NAMALWA (cell line): Measurements from ENCODE around the gene FGGY.
A peak's percentile ranks its signal among the peaks of the same experiment; 100 is the strongest.
"Not testable (repeated sequence)": the region's sequence is repeated elsewhere in the genome, so short reads cannot be mapped to it uniquely, and the experiment has no call there.

Source experiments
- DNase-seq: peaks from one replicate; pipeline ENCODE4 v3.0.0-alpha.2; 2015; ENCODE audit warnings: low spot score

The FGGY gene

DNA sequence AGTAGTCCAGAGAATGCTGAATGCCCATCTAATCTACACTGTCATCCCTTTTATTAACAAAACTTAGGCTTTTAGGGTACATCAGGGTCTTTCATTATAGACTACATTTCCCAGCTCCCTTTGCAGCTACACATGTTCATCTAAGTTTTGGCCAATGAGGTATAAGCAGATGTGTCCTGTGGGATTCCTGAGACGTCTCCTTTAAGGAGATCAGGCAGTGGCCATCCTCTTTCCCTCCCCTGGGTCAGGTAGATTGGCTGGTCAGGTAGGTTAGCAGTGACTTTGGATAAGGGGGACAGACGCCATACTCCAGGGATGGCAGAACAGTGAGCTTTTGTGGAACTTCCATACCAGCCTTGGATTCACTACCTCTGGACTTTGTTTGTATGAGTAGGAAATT lies 188.3 kb downstream of the FGGY start:
- no peak for DNase-seq

DNA sequence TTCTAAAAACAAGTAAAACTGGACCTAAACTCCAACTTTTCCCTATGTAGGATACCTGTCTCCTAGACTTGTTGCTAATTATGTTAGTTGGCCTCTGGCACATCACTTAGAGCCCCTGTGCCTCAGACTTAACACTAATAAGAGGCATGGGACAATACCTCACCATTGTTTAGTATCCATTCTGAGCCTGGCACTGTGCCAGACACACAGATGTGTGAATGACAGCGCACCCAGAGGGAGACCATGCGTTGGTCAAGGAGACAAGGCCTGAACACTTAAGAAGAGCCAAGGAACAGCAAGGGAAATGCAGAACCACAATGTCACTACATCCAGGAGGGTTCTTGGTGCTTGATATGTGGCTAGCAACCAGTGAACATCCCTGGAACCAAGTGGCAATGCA lies 189.1 kb downstream of the FGGY start:
- DNase-seq = no peak

DNA sequence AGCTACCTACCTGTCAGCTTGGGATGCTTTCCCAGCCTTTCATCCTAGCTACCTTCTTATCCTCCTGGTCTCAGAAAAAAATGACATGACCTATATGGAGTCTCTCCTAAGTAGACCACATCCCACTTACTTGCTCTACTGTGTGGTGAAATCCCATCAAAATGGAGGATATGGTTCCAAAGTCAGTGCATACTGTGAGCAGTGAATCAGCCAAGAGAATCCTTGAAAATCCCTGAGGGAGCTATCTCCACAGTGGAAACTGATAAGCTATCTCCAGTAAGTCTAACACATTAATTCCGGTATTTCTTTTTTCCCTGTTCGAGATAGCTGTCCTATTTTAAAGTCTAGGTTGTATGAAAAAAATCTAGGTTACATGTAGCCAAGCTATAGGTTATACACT lies 189.7 kb downstream of the FGGY start:
- DNase-seq = no peak

GRCh38 chr1:59487335-59488031 lies 190.6 kb downstream of the FGGY start:
- no peak for DNase-seq

- DNase-seq = no peak
These were observed 195.6 kb downstream of the FGGY start for GRCh38 chr1:59492500-59492899.

DNA sequence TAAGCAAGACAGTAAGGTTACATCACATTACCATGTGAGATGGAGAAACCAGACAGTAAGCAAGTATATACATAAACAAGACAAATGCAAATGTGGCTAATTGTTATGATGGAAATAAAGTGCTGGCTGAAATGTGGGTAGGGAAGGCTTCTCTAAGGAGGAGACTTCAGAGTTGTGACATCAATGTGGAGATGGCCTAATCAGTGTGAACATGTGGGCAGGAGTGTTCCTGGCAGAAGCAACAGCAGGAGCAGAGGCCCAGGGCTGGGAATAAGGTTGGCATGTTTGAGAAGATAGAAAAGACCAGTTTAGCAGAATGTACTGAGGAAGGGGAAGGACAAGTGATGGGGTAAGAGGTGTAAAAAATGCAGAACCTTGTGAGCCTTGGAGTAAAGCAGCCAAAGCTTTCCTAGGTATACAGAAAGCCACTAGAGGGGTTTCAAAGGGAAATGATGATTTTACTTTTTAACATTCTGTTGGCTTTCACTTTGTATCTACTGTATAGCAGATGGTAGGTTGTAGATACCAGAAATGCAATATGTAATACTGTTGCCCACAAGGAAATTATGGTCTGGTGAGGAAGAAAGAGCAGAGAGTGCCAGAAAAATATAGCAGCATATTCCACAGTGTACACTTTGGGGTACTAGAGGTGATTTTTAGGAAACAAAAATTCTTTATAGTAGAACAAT lies 197.4 kb downstream of the FGGY start:
- no peak for DNase-seq

DNA sequence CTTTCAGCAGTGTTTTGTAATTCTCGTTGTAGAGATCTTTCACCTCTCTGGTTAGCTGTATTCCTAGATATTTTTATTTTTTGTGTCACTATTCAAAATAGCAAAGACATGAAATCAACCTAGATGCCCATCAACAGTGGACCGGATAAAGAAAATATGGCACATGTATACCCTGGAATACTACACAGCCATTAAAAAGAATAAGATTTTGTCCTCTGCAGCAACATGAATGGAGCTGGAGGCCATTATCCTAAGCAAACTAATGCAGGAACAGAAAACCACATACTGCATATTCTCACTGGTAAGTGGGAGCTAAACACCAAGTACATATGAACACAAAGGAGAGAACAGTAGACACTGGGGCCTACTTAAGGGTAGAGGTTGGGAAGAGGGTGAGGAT lies 199.3 kb downstream of the FGGY start:
- DNase-seq = not testable (repeated sequence)

DNA sequence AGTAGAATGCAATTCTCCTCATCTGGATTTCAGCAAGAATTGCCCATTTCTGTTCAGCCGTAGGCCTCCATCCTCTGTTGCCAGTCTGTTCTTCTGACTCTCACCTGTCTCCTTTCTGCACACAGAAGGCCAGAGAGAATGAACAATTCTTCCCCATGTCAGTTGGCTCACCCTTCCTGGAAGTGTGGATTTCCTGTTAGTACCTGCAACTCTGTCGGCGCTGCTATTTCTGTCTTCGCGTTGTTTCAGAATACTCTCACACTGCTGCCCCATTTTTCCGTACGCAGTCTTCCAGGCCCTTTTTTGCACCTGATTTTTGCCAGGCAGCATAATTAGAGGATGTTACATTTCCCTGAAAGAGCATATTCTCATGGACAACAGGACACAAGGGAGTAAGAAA lies 200.7 kb downstream of the FGGY start:
- DNase-seq = no peak

GRCh38 chr1:59498640-59499039 lies 201.7 kb downstream of the FGGY start:
- DNase-seq = no peak

- DNase-seq = no peak
These were observed 202.5 kb downstream of the FGGY start for GRCh38 chr1:59499273-59499942.

DNA sequence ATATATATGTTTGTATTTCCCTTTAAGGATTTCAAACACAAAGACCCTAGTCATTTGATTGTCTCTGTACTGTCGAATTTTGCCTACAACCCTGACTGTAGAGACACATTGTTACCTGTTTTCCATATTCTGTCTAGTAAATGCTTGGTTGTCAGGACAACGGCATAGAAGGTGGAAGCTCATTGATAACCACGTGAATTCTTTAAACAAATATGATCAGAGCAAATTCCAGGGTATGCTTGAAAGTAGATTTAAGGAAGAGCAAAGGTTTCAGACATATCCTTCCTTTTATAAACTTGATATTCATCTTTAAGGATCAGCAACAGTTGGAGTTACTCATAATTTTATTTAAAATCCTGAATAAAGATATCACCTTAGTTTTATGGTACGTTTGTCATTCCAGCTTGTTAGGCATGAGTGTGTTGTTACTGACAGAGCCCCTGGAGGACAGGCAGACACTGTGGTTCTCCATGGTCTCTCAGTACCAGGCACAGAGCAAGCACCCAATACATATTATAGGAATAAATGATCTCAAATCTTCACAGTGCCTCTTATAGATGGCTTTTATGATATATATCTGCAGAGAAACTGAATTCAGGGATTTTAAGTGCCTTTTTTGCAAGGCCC lies 203.2 kb downstream of the FGGY start:
- DNase-seq = no peak

- peak; percentile 12 for DNase-seq
These were observed 204.3 kb downstream of the FGGY start for GRCh38 chr1:59500950-59501742.

GRCh38 chr1:59502009-59502691 lies 205.3 kb downstream of the FGGY start:
- no peak for DNase-seq

- DNase-seq = no peak
These were observed 207.4 kb downstream of the FGGY start for GRCh38 chr1:59504276-59504675.

DNA sequence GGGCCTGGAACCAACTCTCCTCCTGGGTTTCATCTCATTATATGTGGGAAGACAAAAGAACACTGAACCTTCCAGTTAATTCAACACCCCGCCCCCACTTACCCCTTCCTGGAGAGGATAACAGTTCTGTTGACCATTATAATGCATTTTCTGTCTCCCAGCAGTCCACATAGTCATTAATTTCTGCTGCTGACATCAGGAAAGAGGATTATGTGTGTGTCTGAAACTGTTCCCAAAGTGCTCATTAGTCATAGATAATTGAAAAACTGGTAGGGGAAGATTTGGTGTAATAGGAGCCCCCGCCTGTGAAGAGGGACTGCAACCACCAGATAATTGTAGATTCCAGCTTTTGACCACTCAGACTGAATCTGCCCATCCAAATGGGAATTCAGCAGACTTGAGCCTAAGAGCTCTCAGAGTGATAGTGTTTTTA lies 208.7 kb downstream of the FGGY start:
- no peak for DNase-seq

DNA sequence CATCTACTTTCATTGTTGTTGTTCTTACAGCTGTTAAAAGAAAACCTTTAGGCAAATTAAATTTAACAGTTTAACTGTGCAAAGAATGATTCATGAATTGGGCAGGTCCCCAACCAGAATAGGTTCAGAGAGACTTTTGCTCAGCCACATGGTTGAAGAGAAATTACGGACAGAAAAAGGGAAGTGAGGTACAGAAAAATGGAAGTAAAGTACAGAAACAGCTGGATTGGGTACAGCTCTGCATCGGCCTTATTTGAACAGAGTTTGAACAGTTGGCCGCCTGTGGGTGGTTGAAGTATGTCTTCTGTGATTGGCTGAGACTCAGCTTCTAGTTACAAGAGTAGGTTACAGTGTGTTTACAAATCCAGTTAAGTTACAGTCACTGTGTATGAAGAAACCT lies 210.1 kb downstream of the FGGY start:
- peak; percentile 81 for DNase-seq

DNA sequence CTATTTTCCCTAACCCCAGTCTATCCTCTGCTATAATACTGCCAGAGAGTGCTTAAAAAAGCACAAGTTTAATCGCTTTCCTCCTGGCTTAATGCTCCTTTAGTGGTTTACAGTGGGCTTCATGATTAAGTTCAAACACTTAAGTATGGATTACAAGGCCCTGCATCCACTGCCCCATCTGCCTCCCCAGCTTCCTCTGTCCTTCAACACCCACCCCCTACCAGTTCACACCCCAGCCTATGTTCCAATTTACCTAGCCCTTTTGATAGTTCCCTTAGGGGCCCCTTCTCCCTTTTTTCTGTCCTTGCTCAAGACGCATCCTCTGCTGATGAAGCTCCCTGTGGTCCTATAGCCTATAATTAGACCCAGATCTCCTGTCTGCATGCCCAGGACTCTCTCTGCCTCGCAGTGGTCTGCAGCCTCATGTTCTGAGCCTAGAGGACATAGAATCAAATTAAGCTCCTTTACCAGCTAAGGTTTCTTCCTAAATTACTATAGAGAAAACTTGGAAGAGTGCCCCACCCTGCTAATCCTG lies 212.5 kb downstream of the FGGY start:
- DNase-seq = no peak

GRCh38 chr1:59510249-59510648 lies 213.4 kb downstream of the FGGY start:
- no peak for DNase-seq

DNA sequence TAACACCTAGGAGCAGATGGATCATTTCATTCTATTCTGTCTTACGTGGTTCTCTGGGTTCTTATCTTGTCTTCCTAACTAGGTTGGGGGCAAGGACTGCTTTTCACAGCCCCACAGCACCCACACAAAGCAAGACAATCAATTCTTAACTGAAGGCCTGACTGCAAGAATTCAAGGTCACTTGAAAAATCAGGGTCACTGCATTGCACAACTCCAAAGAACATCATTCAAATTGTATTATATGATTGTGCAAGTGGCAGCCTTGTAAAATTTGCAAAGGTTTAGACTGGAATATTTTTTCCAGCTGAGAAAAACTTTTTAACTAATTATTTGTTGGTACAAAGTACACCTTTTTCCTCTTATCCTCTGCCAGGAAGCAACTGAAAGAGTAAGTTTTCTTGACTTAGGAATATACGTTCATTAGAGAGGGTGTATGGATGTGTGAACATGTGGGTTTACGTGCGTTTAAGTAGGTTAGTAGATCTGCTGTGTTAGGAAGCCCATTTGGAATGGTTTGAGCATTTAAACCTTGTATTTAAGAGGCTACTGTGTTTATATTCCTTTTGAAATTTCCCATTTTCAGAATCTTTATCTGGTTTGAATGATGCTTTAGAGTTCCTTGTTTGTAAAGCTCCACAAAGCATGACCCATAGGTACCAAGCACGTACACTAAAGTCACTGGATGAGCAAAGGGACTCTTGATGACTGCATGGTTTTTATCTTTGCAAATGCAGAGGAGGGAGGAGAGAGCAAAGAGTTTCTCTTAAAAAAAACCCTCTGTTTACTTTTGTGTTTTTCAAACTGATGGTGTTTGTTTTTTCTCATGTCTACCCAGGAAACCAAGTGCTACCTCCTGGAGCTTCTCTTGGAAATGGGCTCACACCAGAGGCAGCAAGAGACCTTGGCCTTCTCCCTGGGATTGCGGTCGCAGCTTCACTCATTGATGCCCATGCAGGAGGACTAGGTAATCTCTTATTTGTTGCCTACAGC lies 214.9 kb downstream of the FGGY start:
- no peak for DNase-seq

- no peak for DNase-seq
These were observed 215.8 kb downstream of the FGGY start for GRCh38 chr1:59512702-59513101.
